ENCODE data around the gene PDZRN3.
A peak's percentile ranks its signal among the peaks of the same experiment; 100 is the strongest.

Gene PDZRN3

DNA sequence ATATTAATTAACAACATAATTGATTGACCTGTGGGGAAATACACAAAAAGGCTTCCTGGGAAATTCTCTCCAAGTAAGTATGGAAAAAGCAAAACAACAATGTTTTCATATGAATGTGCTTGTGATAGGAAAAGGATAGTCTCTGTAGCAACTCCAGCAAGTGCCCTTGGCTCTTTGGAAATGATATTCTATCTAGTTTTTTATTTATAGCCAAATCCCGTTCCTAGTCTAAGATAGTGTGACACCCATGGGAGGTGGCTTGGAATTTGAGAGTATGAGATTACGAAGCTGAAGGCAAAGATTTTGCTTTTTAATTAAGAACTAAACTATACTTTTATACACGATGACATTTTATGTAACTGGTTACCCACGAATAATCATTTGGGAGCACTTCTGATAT is 119.9 kb downstream of the PDZRN3 start:
- TF ChIP-seq, protein P1, sequence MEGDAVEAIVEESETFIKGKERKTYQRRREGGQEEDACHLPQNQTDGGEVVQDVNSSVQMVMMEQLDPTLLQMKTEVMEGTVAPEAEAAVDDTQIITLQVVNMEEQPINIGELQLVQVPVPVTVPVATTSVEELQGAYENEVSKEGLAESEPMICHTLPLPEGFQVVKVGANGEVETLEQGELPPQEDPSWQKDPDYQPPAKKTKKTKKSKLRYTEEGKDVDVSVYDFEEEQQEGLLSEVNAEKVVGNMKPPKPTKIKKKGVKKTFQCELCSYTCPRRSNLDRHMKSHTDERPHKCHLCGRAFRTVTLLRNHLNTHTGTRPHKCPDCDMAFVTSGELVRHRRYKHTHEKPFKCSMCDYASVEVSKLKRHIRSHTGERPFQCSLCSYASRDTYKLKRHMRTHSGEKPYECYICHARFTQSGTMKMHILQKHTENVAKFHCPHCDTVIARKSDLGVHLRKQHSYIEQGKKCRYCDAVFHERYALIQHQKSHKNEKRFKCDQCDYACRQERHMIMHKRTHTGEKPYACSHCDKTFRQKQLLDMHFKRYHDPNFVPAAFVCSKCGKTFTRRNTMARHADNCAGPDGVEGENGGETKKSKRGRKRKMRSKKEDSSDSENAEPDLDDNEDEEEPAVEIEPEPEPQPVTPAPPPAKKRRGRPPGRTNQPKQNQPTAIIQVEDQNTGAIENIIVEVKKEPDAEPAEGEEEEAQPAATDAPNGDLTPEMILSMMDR (conservative IDR thresholded peaks at IDR 0.05; ENCODE audit: low read length): no peak
- H3K4me3 ChIP-seq (ENCODE audit: low read length): no peak overlapping the region
- DNase-seq (ENCODE audit: low read depth): no peak

- H3K4me3 ChIP-seq (ENCODE audit: low read length): no peak overlapping the region
- DNase-seq (ENCODE audit: low read depth): no peak
- TF ChIP-seq, protein P1 (conservative IDR thresholded peaks at IDR 0.05; ENCODE audit: low read length): no peak
These were observed 120.5 kb downstream of the PDZRN3 start for GRCh38 chr3:73504239-73504638.

DNA sequence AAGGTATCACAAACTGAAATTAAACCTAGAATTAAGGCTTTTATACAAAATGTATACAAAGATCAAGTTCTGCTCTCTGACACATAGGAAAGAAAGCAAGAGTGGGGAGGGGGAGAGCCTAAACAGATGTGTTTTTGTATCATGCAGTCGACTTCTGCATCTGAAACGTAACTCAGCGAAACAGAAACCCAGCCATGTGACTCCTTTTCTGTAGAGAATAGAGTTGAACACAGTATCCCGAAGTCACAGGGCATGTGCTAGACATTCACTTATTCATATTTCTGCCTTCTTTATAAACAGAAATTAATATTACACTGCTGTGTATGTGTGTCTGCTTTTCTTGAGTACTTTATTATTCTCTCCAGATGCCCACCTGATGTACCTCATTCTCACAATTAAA is 121.0 kb downstream of the PDZRN3 start:
- peak overlapping the region; percentile 11; the same call in 1 of the 2 replicates for H3K4me3 ChIP-seq (ENCODE audit: low read length)
- no peak for DNase-seq (ENCODE audit: low read depth)
- TF ChIP-seq, protein P1 (conservative IDR thresholded peaks at IDR 0.05; ENCODE audit: low read length): no peak

GRCh38 chr3:73502609-73503583 is 121.8 kb downstream of the PDZRN3 start:
- TF ChIP-seq, protein P1 (conservative IDR thresholded peaks at IDR 0.05; ENCODE audit: low read length): peak; percentile 93
- H3K4me3 ChIP-seq (ENCODE audit: low read length): no peak overlapping the region
- DNase-seq (ENCODE audit: low read depth): peak; percentile 92

GRCh38 chr3:73500321-73500720 is 124.4 kb downstream of the PDZRN3 start:
- no peak overlapping the region for H3K4me3 ChIP-seq (ENCODE audit: low read length)
- DNase-seq (ENCODE audit: low read depth): peak; percentile 66
- TF ChIP-seq, protein P1 (conservative IDR thresholded peaks at IDR 0.05; ENCODE audit: low read length): no peak

DNA sequence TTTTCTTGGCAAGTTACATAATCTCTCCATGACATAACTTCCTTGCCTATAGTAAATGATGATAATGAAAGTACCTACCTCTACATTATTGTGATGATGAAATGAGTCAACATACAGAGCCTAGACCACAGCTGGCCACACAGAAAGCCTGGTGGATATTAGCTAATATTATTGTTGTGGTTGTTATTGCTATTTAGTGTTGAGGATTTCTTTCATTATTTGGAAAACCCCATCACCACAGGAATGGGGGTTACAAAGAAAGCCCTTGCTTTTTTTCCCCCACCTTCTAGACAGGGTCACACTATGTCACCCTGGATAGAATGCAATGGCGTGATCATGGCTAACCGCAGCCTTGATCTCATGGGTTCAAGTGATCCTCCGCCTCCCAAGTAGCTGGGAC is 125.0 kb downstream of the PDZRN3 start:
- TF ChIP-seq, protein P1 (conservative IDR thresholded peaks at IDR 0.05; ENCODE audit: low read length): no peak
- DNase-seq (ENCODE audit: low read depth): peak; percentile 58

More for the DNA sequence above, 125.0 kb downstream of the PDZRN3 start:
- no peak overlapping the region for H3K4me3 ChIP-seq (ENCODE audit: low read length)

Measured in AG10803 (cell line).